ENCODE data around the gene HIRA.
A peak's percentile ranks its signal among the peaks of the same experiment; 100 is the strongest.

The HIRA gene

DNA sequence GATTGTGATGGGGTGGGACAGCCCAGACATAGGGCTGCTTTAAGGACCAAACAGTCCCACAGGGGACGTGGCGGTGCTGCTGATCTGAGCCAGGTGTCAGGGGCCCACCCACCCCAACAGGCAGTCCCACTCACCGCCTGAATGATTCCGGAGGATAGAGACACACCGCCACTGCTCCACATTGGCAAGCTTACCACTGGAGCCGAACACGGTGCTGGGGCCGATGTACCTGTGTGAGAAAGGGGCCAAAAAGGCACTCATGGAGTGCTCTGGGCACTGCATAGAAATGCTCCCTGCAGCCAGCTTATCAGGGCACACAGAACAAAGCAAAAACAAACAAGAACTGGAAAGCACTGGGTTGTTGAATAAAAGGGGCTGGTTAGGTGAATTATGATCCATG, 25.9 kb downstream of the HIRA start:
- no peak for DNase-seq

GRCh38 chr22:19405133-19405532, 26.4 kb downstream of the HIRA start:
- DNase-seq = no peak

DNA sequence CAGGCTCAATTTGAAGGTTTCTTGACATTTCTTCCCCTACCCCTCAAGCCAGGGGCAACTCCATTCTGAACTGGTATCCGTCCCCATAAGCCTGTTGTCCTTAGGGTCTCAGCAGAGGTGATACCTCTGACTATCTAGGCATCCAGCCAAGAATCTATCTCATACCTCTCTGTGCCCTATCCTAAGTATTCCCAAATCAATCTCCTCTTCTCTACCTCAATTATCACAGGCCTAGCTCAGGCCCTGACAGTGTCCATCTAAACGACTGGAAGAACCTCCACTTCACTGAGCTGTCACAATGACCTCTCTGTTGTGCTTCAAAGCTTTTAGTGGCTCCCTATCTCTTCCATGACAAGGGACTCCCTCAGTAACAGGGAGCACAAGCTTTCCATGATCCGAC, 26.9 kb downstream of the HIRA start:
- DNase-seq = no peak

DNA sequence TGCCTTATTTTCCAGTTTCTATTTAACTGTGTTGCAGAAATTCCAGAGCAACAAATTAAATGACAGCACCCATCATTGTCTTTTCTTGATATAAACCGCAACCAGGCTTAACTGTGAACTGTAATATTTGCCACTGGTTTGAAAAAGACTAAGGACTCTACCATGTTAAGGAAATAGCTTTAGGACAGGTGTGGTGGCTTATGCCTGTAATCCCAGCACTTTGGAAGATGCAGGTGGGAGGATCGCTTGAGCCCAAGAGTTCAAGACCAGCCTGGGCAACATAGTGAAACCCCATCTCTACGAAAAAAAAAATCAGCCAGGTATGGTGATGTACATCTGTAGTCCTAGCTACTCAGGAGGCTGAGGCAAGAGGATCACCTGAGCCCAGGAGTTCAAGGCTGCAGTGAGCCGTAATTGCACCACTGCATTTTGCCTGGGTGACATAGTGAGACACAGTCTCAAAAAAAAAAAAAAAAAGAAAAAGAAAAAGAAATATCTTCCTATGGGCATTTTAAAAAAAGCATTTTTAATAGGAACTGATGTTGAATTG, 28.8 kb downstream of the HIRA start:
- no peak for DNase-seq

DNA sequence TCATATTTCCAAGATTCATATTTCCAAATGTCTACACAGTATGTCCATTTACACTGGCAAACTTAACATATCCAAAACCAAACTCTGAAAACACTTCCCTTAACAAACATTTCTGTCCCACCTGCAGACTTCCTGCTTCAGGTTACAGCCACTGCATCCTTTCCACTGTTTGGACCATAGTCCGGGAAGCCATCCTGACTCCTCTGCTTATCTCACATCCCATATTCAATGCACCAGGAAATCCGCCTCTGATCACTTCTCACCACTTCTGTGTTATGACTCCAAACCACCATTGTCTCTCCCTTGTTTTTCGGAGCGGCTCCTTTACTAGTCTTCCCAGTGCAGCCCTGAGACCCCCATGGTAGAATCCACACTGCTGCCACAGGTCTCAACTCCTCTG, 30.1 kb downstream of the HIRA start:
- DNase-seq = no peak

- DNase-seq = no peak
These were observed 30.7 kb downstream of the HIRA start for GRCh38 chr22:19400881-19401280.

DNA sequence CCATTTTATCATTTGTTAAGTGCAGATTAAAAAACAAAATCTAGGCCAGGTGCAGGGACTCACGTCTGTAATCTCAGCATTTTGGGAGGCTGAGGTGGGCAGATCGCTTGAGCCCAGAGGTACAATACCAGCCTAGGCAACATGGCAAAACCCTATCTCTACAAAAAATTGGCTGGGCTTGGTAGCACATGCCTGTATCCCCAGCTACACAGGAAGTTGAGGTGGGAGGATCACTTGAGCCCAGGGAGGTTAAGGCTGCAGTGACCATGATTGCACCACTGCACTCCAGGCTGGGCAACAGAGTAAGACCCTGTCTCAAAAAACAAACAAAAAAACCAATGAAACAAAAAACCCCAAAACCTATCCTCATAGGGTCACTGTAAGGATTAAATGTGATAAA, 32.9 kb downstream of the HIRA start:
- no peak for DNase-seq

DNA sequence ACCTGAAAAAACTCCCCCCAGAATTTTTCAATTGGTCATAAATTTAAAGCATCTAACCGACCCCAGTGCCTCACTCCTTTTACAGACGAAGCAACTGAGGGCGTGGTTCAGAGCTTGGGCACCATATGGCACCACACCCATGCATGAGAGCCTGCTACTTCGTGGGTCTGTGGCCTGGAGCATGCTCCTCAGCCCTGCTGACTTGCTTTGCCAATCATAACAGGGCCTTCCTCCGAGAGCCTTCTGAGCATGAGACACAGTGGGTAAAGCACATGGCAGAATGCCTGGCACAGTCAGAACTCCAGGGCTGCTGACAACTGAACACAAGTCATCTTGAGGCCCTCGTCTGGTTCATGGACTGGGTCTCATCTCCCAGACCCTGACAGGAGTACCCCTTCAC, 33.3 kb downstream of the HIRA start:
- DNase-seq = no peak

DNA sequence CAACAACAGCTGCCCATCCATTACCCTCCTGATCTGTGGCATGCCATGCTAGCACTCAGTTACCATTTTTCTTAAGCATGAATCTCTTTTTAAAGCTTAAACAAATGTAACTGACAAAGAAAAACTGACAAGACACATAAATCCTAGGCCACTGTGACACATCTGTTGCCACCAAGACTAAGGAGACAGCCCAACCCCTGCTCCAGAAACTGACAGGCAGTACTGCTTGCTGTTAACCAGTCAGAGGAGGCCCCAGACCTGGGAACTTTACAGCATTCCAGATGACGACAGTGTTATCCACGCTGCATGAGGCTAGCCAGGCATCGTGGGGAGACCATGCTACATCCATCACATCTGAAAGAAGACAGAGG, 33.8 kb downstream of the HIRA start:
- no peak for DNase-seq

GRCh38 chr22:19396934-19397733, 34.4 kb downstream of the HIRA start:
- no peak for DNase-seq

DNA sequence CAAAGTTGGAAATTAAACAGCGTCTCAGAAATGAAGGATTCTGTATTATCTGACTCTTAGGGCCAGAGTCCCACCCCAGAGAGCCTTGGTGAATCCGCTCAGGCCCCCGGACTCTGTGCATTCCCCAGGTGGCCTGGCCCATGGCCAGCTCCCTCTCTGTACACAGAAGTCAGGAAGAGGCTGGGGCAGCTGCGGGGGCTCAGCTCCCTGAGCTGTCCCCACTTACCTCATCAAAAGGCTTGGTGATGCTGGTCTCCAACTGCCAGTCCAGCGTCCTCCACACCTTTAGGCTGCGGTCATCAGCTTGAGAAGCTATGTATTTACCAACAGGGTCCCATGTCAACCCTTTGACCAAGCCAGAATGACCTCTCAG, 35.0 kb downstream of the HIRA start:
- no peak for DNase-seq

DNA sequence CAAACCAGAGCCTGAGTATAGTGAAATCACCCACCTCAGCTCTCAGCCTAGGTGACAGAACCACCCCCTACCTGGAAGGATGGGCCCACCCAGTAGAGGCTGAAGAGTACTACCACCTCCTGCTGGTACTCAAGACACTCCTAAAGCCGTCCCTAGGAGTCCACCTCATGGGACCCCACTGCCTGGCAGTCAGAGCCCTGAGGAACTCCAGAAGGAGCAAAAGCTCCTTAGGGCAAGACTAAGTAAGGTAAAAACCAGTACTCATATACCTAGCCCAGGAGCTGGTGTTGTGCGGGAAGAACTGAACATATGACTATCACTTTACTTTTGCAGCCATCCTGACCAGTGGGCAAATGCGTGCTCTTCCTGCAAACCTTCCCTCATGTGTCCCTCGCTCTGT, 36.3 kb downstream of the HIRA start:
- DNase-seq = no peak

DNA sequence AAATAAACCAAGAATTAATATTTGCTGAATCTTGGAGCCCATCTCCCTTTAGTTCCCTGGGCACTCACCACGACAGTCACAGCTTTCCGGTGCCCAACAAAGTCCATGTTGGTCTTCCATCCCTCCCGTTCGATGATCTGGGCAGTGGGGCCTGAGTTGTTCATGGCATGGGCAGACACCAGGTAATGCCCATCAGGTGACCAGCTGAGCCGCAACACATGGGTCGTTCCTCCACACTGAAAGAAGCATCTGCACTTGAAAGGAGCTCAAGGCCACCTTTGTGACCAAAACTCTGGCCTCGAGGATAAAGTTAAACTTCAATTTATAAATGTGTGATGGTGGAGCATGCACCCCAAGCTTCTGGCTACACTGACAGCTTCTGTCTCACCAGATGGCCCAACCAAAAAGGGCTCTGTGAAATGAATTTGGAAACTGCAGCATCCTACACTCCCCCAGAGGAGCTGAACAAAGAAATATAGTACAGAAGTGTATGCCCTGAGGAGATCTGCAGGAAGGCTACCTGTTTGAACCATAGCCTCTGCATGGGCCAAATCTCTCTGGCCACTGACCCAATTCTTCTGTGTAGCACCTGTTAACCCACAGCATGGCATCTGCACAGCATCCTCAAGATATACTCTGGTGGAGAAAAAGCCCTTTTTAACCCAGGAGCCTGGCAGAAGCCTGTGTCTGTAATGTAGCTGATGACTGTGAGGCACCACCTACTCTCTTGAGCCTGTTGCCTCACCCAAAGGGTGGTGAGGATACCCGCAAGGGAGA, 37.1 kb downstream of the HIRA start:
- peak; percentile 15 for DNase-seq

GRCh38 chr22:19393704-19394103, 37.8 kb downstream of the HIRA start:
- no peak for DNase-seq

GRCh38 chr22:19387575-19387974, 44.0 kb downstream of the HIRA start:
- DNase-seq = no peak

- no peak for DNase-seq
These were observed 44.5 kb downstream of the HIRA start for GRCh38 chr22:19387038-19387437.

DNA sequence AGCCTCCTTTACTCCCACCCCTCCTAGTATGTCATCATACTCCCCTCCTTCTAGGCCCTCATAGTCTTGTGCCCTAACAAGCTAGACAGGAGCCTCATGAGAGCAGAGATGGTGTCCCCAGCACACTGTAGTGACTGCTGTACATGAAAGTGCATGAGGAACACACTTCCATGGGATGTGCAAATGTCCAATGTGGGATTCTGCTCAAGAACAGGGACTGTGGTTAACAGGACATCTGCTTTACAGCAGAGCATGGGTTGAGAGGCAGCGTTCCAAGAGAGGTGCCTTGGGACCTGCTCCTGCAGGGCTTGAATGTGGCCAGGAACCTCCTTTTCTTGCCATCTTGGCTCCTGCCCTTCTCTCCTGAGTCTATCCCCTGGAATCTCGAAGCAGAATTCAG, 45.3 kb downstream of the HIRA start:
- DNase-seq = no peak

DNA sequence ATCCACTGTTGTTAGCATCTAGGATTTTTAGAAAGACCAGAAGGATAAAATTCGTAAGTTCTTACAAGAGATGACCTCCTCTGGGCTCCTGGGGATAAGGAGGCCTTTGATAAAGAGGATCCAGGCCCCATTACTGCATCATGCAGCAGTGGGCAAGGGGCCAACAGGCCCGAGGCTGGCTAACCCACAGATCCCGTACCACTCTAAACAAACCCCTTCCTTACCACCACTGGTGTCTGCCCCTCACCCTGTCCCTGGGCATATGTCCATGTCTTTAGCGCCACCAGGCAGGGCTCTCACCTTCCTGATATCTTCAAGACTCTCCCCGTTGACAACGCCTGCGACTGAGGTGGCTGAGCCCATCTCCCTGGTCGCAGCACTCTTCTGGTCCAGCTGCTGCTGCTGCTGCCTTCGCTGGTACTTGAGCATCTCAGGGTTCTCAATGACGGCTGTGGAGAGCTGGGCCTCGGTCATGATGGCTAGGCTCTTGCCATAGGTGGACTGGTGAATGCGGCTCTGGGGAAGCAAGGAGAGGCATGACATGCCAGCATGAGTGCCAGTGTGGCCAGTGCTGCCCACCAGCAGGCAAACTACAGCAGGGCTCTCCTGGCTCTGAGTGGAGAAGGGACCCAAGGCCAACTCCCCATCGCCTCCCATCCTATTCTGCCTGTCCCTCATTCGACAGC, 46.2 kb downstream of the HIRA start:
- DNase-seq = no peak

DNA sequence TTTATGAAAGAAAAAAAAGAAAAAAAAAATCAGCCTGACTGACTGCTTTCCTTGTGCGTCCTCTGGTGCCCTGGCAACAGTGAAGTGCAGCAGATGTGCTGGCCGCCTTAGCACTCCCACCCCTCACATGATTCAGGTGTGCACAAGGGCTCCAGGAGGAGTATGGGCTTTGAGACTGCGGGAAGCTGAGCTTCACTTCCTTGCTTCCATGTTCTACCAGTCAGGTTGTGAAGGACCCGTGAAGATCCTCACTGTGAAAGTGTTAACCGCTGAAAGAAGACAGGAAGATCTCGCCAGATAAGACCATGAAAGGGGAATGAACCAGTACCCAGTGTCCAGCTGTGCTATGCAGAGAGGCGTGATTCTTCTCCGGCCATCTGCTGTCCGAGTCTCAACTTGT, 48.2 kb downstream of the HIRA start:
- DNase-seq = no peak

GRCh38 chr22:19382240-19382639, 49.3 kb downstream of the HIRA start:
- DNase-seq = no peak

GRCh38 chr22:19378344-19378674, 53.2 kb downstream of the HIRA start:
- no peak for DNase-seq

DNA sequence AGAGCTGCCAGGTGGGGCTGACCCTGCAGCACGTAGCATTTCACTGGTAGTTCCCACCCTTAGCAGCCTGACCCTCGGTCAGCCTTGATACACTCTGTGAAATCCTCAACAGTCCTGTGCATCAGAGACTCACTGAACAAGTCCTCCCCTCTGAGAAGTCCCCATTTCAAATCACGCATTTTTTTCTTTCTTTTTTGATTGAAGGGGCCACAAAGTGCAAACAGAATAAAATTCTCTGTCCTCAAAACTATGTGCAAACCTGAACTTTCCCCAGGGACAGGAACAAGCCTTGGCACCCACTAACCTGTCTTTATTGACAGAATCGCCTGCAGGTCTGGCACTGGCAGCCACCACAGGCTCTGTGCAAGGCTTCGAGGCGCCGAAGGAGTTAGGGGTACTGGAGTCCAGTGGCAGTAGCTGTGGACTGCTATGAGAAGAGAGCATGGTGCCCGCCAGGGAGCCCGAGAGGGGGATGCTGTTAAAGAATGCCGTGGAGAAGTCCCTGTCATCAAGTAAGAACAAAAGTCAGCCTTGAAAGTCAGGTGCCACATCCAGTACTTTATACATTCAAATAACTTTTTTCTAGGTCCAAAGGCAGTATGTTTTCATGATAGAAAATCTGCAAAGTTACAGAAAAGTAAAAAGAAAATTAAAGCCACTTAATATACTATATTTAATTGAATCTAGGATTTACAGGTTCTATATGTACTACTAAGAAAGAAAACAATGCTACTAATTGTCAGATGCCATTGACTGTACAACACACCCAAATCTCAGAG, 53.8 kb downstream of the HIRA start:
- no peak for DNase-seq

- DNase-seq = no peak
These were observed 54.6 kb downstream of the HIRA start for GRCh38 chr22:19376971-19377370.
